Tibial artery (tissue), 4 donors: ENCODE results near the gene TRAK2.
"Not testable (repeated sequence)": the region's sequence is repeated elsewhere in the genome, so short reads cannot be mapped to it uniquely, and the experiment has no call there.

Experiments
- DNase-seq, 2 donors: peaks; one replicate each; pipeline ENCODE4 v3.0.0-alpha.2; 2019
- H3K27ac ChIP-seq, 2 donors: fragments of 200-600 bp; sonication (generic) in 1 of 2; 1 replicate in 1 of 2; 2 replicates in 1 of 2; pipeline ENCODE4 v1.5.1; 2018 to 2019; ENCODE audit warnings: mild to moderate bottlenecking in 1 of 2
- H3K27me3 ChIP-seq, 2 donors: fragments of 200-600 bp; sonication (generic) in 1 of 2; one replicate each; pipeline versions ENCODE4 v1.5.1 to v1.6.0; 2016 to 2019
- H3K36me3 ChIP-seq, 3 donors: fragments of 200-600 bp; sonication (generic) in 2 of 3; one replicate each; pipeline ENCODE4 v1.5.1; 2016 to 2019; ENCODE audit warnings: mild to moderate bottlenecking in 2 of 3
- H3K4me1 ChIP-seq, 4 donors: fragments of 200-600 bp; sonication (generic) in 2 of 4; 1 replicate in 3 of 4; 2 replicates in 1 of 4; pipeline ENCODE4 v1.5.1; 2016 to 2019
- H3K4me3 ChIP-seq, 2 donors: fragments of 200-600 bp; sonication (generic) in 1 of 2; 1 replicate in 1 of 2; 2 replicates in 1 of 2; pipeline ENCODE4 v1.5.1; 2018 to 2019; ENCODE audit warnings: mild to moderate bottlenecking in 2 of 2
- H3K9me3 ChIP-seq, 3 donors: fragments of 200-600 bp; sonication (generic) in 1 of 3; one replicate each; pipeline ENCODE4 v1.5.1; 2016 to 2019
- intact Hi-C: fragments of 100-400 bp; cut with DNase I; formaldehyde crosslinking; loops from one replicate; pipeline ENCODE4 v1.15.0; 2023; ENCODE audit warnings: low total_unique reads
- TF ChIP-seq, protein P1 (sequence below), 2 experiments: fragments of 200-600 bp in 1 of 2; fragments of 450-650 bp in 1 of 2; IDR thresholded peaks; one replicate each; pipeline ENCODE4 v1.5.1; 2017 to 2019; ENCODE audit warnings: antibody characterized with exemption in 2 of 2, mild to moderate bottlenecking in 1 of 2, moderate library complexity in 1 of 2

TRAK2 gene

DNA sequence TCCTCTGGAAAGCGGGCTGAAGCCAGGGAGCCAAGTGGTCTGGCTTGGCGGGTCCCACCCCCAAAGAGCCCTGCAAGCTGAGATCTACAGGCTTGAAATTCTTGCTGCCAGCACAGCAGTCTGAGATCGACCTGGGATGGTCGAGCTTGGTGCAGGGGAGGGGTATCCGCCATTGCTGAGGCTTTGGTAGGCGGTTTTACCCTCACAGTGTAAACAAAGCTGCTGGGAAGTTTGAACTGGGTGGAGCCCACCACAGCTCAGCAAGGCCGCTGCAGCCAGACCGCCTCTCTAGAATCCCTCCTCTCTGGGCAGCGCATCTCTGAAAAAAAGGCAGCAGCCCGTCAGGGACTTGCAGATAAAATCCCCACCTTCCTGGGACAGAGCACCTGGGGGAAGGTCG, 81.5 kb downstream of the TRAK2 start:
- H3K27ac ChIP-seq, result no peak overlapping the region
- peaks cover 13 to 33% (median 18%) of the 10 kb centered on the region in 3 donors for H3K36me3 ChIP-seq
- TF ChIP-seq, protein P1, sequence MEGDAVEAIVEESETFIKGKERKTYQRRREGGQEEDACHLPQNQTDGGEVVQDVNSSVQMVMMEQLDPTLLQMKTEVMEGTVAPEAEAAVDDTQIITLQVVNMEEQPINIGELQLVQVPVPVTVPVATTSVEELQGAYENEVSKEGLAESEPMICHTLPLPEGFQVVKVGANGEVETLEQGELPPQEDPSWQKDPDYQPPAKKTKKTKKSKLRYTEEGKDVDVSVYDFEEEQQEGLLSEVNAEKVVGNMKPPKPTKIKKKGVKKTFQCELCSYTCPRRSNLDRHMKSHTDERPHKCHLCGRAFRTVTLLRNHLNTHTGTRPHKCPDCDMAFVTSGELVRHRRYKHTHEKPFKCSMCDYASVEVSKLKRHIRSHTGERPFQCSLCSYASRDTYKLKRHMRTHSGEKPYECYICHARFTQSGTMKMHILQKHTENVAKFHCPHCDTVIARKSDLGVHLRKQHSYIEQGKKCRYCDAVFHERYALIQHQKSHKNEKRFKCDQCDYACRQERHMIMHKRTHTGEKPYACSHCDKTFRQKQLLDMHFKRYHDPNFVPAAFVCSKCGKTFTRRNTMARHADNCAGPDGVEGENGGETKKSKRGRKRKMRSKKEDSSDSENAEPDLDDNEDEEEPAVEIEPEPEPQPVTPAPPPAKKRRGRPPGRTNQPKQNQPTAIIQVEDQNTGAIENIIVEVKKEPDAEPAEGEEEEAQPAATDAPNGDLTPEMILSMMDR (IDR thresholded peaks at IDR 0.05), result no peak
- no peaks in the 10 kb centered on the region for H3K27me3 ChIP-seq
- DNase-seq, result no peak
- no peak overlapping the region for H3K4me3 ChIP-seq
- intact Hi-C loops, result loop anchor here (5.0 kb wide), 1 partner anchor 117 kb away; no protein-coding TSS in a partner anchor
- H3K9me3 ChIP-seq, result peaks cover 0 to 14% (median 13%) of the 10 kb centered on the region in 3 donors
- H3K4me1 ChIP-seq, result no peaks in the 10 kb centered on the region

DNA sequence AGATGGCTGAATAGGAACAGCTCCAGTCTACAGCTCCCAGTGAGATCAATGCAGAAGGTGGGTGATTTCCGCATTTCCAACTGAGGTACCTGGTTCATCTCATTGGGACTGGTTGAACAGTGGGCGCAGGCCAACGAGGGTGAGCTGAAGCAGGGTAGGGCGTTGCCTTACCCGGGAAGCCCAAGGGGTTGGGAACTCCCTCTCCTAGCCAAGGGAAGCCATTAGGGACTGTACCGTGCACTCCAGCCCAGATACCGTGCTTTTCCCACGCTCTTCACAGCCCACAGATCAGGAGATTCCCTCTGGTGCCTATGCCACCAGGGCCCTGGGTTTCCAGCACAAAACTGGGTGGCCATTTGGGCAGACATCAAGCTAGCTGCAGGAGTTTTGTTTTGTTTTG, 81.9 kb downstream of the TRAK2 start:
- not testable (repeated sequence) for DNase-seq, H3K4me1 ChIP-seq, H3K27me3 ChIP-seq, H3K4me3 ChIP-seq, H3K27ac ChIP-seq
- H3K36me3 ChIP-seq, result peaks cover 13 to 33% (median 18%) of the 10 kb centered on the region in 3 donors
- intact Hi-C loops, result loop anchor here (5.0 kb wide), 1 partner anchor 117 kb away; no protein-coding TSS in a partner anchor
- H3K9me3 ChIP-seq, result peaks cover 0 to 14% (median 13%) of the 10 kb centered on the region in 3 donors

DNA sequence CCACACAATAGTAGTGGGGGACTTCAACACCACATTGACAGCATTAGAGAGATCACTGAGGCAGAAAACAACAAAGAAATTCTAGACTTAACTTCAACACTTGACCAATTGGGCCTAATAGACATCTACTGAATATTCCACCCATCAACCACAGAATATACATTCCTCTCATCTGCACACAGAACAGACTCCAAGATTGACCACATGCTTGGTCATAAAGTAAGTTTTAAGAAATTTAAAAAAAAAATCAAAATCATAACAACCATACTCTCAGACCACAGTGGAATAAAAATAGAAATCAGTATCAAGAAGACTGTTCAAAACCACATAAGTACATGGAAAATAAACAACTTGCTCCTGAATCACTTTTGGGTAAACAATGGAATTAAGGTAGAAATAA, 85.1 kb downstream of the TRAK2 start:
- Histone ChIP-seq H3K27me3 (no peaks in the 10 kb centered on the region), H3K27ac (no peak overlapping the region), H3K4me3 (no peak overlapping the region), H3K4me1 (peaks cover 0 to 7% (median 0%) of the 10 kb centered on the region in 4 donors), H3K9me3 (peaks cover 0 to 14% (median 13%) of the 10 kb centered on the region in 3 donors), H3K36me3 (peaks cover 18 to 37% (median 33%) of the 10 kb centered on the region in 3 donors)
- TF ChIP-seq, protein P1 (IDR thresholded peaks at IDR 0.05), result no peak
- no peak for DNase-seq
- intact Hi-C loops, result loop anchor here (5.0 kb wide), 1 partner anchor 114 kb away; no protein-coding TSS in a partner anchor

DNA sequence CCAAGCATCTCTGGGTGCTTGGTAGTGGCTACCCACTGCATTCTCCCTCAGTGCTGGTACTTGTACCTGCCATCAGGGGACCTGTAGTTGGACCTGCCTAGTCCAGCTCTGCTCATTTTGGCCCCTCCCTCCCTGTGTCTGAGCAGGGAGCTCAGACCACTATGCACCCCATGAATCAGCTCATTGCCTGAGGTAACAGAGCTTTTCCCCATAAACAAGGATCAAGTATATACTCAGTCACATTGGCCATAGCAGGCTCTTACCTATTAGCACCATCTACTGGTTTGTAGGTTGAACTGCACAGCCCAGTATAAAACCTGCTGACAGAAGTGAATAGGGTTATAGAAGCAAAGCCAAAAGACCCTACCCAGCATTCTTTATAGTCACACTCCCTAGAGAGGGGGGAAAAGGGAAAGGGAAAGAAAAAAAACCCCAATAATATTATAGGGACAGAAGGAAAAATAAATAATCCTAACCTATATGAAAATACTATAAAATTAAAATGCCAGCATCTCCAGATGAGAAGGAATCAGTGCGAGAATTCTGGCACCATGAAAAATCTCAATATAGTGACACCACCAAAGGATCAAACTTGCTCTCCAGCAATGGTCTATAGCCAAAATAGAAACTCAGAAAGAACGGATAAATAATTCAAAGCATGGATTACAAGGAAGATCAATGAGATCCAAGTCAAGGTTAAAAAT, 87.2 kb downstream of the TRAK2 start:
- TF ChIP-seq, protein P1 (IDR thresholded peaks at IDR 0.05), result peak; percentile 75 to 86
- intact Hi-C loops, result loop anchor here (5.0 kb wide), 1 partner anchor 127 kb away; no protein-coding TSS in a partner anchor
- no peak for DNase-seq
- Histone ChIP-seq H3K27ac (no peak overlapping the region), H3K4me1 (peaks cover 0 to 7% (median 0%) of the 10 kb centered on the region in 4 donors), H3K4me3 (no peak overlapping the region), H3K27me3 (no peaks in the 10 kb centered on the region), H3K36me3 (peaks cover 7 to 38% (median 34%) of the 10 kb centered on the region in 3 donors), H3K9me3 (peaks cover 0 to 14% (median 13%) of the 10 kb centered on the region in 3 donors)

DNA sequence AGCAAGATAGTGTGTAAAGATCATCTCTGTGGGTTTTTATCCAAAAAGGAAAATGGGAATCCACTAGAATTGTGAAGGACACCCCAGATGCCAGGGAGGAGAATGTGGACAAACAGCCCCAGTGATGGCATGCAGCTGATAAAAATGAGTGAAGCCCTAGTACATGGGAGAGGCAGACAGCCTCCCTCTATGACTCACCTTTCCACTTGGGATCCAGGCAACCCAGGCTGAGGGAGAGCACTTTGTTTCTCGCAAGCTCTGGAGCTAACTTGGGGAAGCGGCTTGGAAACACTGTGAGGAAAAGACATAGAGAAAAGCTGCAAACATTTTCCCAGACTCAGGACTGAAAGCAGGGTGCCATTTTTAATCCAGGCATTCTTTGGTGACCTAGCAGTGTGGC, 88.9 kb downstream of the TRAK2 start:
- TF ChIP-seq, protein P1 (IDR thresholded peaks at IDR 0.05), result no peak
- H3K9me3 ChIP-seq, result peaks cover 0 to 5% (median 4%) of the 10 kb centered on the region in 3 donors
- H3K36me3 ChIP-seq, result peaks cover 7 to 38% (median 22%) of the 10 kb centered on the region in 3 donors
- H3K27me3 ChIP-seq, result no peaks in the 10 kb centered on the region
- no peak for DNase-seq
- peaks cover 0 to 14% (median 2%) of the 10 kb centered on the region in 4 donors for H3K4me1 ChIP-seq
- intact Hi-C loops, result loop anchor here (5.0 kb wide), 1 partner anchor 125 kb away; no protein-coding TSS in a partner anchor
- H3K4me3 ChIP-seq, result no peak overlapping the region
- H3K27ac ChIP-seq, result no peak overlapping the region
